GM19328 (cell line): ENCODE measurements around the gene TAF4B.
"Not testable (repeated sequence)": the region's sequence is repeated elsewhere in the genome, so short reads cannot be mapped to it uniquely, and the experiment has no call there.

Source experiments
- ATAC-seq: cut with Tn5 transposase; IDR thresholded peaks from one replicate; pipeline ENCODE4 v1.9.1; 2021; ENCODE audit warnings: mild to moderate bottlenecking, moderate library complexity; ENCODE audit not compliant: unreplicated experiment

Gene TAF4B

GRCh38 chr18:26419746-26420145, 193.5 kb downstream of the TAF4B start:
- no peak for ATAC-seq

GRCh38 chr18:26421503-26421902, 195.3 kb downstream of the TAF4B start:
- ATAC-seq = no peak

- no peak for ATAC-seq
These were observed 195.7 kb downstream of the TAF4B start for GRCh38 chr18:26421931-26422330.

- ATAC-seq = peak; percentile 82
These were observed 196.4 kb downstream of the TAF4B start for GRCh38 chr18:26422472-26423162.

- no peak for ATAC-seq
These were observed 198.3 kb downstream of the TAF4B start for GRCh38 chr18:26424428-26425147.

- no peak for ATAC-seq
These were observed 198.9 kb downstream of the TAF4B start for GRCh38 chr18:26425148-26425531.

- ATAC-seq = no peak
These were observed 203.4 kb downstream of the TAF4B start for GRCh38 chr18:26429535-26430226.

- ATAC-seq = no peak
These were observed 206.6 kb downstream of the TAF4B start for GRCh38 chr18:26432651-26433424.

GRCh38 chr18:26434887-26435286, 208.6 kb downstream of the TAF4B start:
- ATAC-seq = no peak

- no peak for ATAC-seq
These were observed 209.3 kb downstream of the TAF4B start for GRCh38 chr18:26435415-26436095.

- no peak for ATAC-seq
These were observed 210.2 kb downstream of the TAF4B start for GRCh38 chr18:26436176-26437051.

GRCh38 chr18:26437634-26438033, 211.4 kb downstream of the TAF4B start:
- not testable (repeated sequence) for ATAC-seq

GRCh38 chr18:26438980-26439379, 212.7 kb downstream of the TAF4B start:
- peak; percentile 98 for ATAC-seq

GRCh38 chr18:26439537-26439936, 213.3 kb downstream of the TAF4B start:
- no peak for ATAC-seq

- ATAC-seq = no peak
These were observed 214.4 kb downstream of the TAF4B start for GRCh38 chr18:26440644-26441043.
